ENCODE results near the gene NACC2.

DNA sequence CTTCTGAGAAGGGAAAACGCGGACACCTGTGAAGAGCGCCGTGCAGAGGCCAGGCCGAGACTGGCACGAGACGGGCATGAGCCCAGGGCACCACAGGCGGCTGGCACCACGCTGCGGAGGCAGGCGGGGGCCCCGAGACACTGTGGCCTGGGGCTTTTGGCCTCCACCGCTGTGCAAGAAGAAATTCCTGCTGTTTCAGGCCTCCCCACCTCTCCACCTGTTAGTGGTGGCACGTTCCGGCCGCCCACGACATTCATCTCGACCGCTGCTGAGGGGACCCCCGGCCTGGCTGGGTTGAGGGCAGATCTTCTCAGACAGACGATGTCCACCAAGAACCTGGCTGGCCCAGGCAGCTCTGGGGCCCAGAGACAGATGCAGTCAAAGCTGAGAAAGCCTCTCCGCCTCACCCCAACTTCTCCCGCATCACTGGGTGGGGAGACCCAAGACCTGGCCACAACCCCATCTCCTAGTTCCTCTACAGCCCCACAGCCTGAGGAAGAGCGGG is 11.5 kb downstream of the NACC2 start:
- no peak for TF ChIP-seq EZH2phosphoT487 (IDR thresholded peaks at IDR 0.05)
- TF ChIP-seq, protein P1, sequence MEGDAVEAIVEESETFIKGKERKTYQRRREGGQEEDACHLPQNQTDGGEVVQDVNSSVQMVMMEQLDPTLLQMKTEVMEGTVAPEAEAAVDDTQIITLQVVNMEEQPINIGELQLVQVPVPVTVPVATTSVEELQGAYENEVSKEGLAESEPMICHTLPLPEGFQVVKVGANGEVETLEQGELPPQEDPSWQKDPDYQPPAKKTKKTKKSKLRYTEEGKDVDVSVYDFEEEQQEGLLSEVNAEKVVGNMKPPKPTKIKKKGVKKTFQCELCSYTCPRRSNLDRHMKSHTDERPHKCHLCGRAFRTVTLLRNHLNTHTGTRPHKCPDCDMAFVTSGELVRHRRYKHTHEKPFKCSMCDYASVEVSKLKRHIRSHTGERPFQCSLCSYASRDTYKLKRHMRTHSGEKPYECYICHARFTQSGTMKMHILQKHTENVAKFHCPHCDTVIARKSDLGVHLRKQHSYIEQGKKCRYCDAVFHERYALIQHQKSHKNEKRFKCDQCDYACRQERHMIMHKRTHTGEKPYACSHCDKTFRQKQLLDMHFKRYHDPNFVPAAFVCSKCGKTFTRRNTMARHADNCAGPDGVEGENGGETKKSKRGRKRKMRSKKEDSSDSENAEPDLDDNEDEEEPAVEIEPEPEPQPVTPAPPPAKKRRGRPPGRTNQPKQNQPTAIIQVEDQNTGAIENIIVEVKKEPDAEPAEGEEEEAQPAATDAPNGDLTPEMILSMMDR (IDR thresholded peaks at IDR 0.05) = no peak

Measured in neural progenitor cell (in vitro differentiated cells).